ENCODE measurements around the gene SUCLG2. TPM values are rescaled to one million over a fixed set of nuclear protein-coding genes. Genes with fewer than 3 reads are reported as not detected.

Gene SUCLG2
- total and polyA plus RNA-seq, 9 donors, result 24.8 to 75.2 (median 40.1) TPM

GRCh38 chr3:67624687-67625086 lies 29.7 kb downstream of the SUCLG2 start:
- WGBS, 3 donors, result 91 to 97% (median 91%) methylated on average over 2 of the region's 2 CpGs
- no peak for DNase-seq
- no peaks in the 10 kb centered on the region for H3K27me3 ChIP-seq

DNA sequence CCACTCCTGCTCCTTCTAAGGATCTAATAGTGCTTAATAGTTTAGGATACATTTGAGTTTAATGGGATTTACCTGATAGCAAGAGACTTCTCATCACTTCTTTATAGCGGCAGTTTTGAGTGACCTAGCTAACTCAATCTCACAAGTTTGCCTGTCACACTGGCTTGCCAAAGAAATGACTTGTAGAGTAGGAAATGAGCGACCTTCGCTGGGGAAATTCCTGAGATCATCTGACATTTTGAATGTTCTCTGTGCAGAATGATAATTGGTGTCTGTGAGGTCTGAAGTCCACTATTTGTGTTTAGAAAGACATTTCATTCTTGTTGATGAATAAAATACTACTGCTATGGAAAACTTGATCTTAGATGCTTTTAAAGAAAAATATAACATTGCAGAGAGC lies 30.3 kb downstream of the SUCLG2 start:
- Histone ChIP-seq H3K9me3 (no peaks in the 10 kb centered on the region), H3K4me1 (ENCODE audit: insufficient read depth) (no peaks in the 10 kb centered on the region), H3K36me3 (no peaks in the 10 kb centered on the region), H3K27ac (no peak overlapping the region), H3K4me3 (no peak overlapping the region), H3K27me3 (no peaks in the 10 kb centered on the region)
- intact Hi-C loops (cut with DNase I), result no loop called here
- no peak for TF ChIP-seq EP300 (IDR thresholded peaks at IDR 0.05)
- no peak for TF ChIP-seq POLR2A (IDR thresholded peaks at IDR 0.05)
- TF ChIP-seq, protein P1, sequence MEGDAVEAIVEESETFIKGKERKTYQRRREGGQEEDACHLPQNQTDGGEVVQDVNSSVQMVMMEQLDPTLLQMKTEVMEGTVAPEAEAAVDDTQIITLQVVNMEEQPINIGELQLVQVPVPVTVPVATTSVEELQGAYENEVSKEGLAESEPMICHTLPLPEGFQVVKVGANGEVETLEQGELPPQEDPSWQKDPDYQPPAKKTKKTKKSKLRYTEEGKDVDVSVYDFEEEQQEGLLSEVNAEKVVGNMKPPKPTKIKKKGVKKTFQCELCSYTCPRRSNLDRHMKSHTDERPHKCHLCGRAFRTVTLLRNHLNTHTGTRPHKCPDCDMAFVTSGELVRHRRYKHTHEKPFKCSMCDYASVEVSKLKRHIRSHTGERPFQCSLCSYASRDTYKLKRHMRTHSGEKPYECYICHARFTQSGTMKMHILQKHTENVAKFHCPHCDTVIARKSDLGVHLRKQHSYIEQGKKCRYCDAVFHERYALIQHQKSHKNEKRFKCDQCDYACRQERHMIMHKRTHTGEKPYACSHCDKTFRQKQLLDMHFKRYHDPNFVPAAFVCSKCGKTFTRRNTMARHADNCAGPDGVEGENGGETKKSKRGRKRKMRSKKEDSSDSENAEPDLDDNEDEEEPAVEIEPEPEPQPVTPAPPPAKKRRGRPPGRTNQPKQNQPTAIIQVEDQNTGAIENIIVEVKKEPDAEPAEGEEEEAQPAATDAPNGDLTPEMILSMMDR (IDR thresholded peaks at IDR 0.05), result no peak
- DNase-seq, result no peak
- WGBS, 3 donors, result 77 to 90% (median 82%) methylated on average over 3 of the region's 3 CpGs

More at GRCh38 chr3:67624687-67625086, 29.7 kb downstream of the SUCLG2 start:
- H3K36me3 ChIP-seq, result no peaks in the 10 kb centered on the region
- intact Hi-C loops (cut with DNase I), result no loop called here
- no peak overlapping the region for H3K4me3 ChIP-seq
- no peaks in the 10 kb centered on the region for H3K9me3 ChIP-seq
- no peaks in the 10 kb centered on the region for H3K4me1 ChIP-seq (ENCODE audit: insufficient read depth)
- no peak overlapping the region for H3K27ac ChIP-seq
- TF ChIP-seq, protein P1 (IDR thresholded peaks at IDR 0.05), result no peak
- TF ChIP-seq POLR2A (IDR thresholded peaks at IDR 0.05) (no peak), EP300 (IDR thresholded peaks at IDR 0.05) (no peak)

DNA sequence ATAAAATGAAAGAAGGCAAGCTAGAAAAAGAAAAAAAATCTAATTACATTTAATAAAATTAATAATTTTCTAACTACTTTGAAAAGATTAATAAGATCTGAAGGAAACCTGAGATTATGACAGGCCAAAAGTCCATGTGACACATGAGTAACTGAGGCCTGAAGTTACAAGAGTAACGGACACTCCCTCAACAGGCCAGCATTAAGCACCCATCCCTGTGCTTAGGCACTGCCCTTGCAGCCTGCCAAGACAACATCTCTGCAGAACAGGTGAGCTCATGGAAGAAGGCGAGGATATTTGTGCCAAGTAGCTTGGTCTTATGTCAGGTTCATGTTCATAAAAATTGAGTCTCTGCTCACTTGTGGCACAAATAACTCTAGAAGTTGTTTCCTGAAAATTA lies 31.8 kb downstream of the SUCLG2 start:
- Histone ChIP-seq H3K27me3 (no peaks in the 10 kb centered on the region), H3K36me3 (no peaks in the 10 kb centered on the region), H3K4me1 (ENCODE audit: insufficient read depth) (no peaks in the 10 kb centered on the region), H3K27ac (no peak overlapping the region), H3K4me3 (no peak overlapping the region), H3K9me3 (no peaks in the 10 kb centered on the region)
- 96 to 99% (median 97%) methylated on average over 2 of the region's 2 CpGs for WGBS, 3 donors
- no peak for DNase-seq
- intact Hi-C loops (cut with DNase I), result no loop called here
- TF ChIP-seq POLR2A (IDR thresholded peaks at IDR 0.05), result no peak
- TF ChIP-seq EP300 (IDR thresholded peaks at IDR 0.05), result no peak
- TF ChIP-seq, protein P1 (IDR thresholded peaks at IDR 0.05), result no peak

DNA sequence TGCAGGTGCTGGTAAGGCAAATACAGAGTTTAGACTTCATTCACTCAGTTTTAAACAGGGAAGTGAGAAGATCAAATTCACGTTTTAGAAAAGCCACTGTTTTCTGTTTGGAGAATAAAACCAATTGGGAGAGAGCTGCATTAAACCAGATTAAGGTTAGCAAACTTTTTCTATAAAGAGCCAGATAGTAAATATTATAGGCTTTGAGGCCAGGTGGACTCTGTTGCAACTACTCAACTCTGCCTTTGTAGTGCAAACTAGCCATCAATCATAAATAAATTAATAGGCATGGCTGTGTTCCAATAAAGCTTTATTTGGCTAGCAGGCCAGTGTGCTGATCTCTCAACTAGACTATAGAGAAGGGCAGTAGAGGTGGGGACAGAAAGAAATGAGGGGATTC lies 33.5 kb downstream of the SUCLG2 start:
- TF ChIP-seq EP300 (IDR thresholded peaks at IDR 0.05) (no peak), POLR2A (IDR thresholded peaks at IDR 0.05) (no peak)
- TF ChIP-seq, protein P1 (IDR thresholded peaks at IDR 0.05), result no peak
- no peak for DNase-seq
- Histone ChIP-seq H3K4me3 (no peak overlapping the region), H3K9me3 (no peaks in the 10 kb centered on the region), H3K36me3 (no peaks in the 10 kb centered on the region), H3K4me1 (ENCODE audit: insufficient read depth) (no peaks in the 10 kb centered on the region), H3K27me3 (no peaks in the 10 kb centered on the region), H3K27ac (no peak overlapping the region)
- intact Hi-C loops (cut with DNase I), result no loop called here
- 41 to 58% (median 43%) methylated on average over 1 of the region's 1 CpG for WGBS, 3 donors
